K562 (cell line): ENCODE results near the gene NLRX1. TPM values are rescaled to one million over a fixed set of nuclear protein-coding genes. Genes with fewer than 3 reads are reported as not detected.

Source experiments
- ATAC-seq: fragments of 200-7000 bp; cut with Tn5 transposase; 3 replicates; pipeline ENCODE4 v1.9.1; 2020; ENCODE audit warnings: moderate library complexity
- BruUV-seq: library from RNA; stranded (reverse); fragments of 400-500 nt; replicated peaks from 2 replicates; lab custom pipeline; 2021; lab: Mats Ljungman, UMichigan
- CTCF ChIA-PET: fragments of 300-600 bp; formaldehyde crosslinking; extraction: SDS; loops from one replicate; lab custom pipeline; 2021; ENCODE audit warnings: low intra/inter-chr PET ratio; lab: Yijun Ruan, JAX
- POLR2A ChIA-PET: fragments of 300-600, 350-650 bp; sonication (Branson Sonifier 250); formaldehyde crosslinking; extraction: SDS; loops from one replicate; lab custom pipeline; 2021; ENCODE audit warnings: antibody characterized with exemption, inconsistent platforms; lab: Yijun Ruan, JAX
- DNase-seq, 4 experiments: peaks; one replicate each; pipeline versions ENCODE4 v3.0.0 to v3.0.0-alpha.2; 2011 to 2018; ENCODE audit warnings: low spot score in 3 of 4, mixed read lengths in 3 of 4; ENCODE audit errors: extremely low read depth in 1 of 4
- FAIRE-seq: peaks from 2 replicates; lab custom pipeline; 2011; peaks lifted over from hg19 to GRCh38; lab: Jason Lieb, UNC
- H2AFZ ChIP-seq: 2 replicates; pipeline ENCODE4 v1.6.0; 2011; ENCODE audit warnings: low read depth, low read length, control low read depth, inconsistent platforms
- H3K27ac ChIP-seq: fragments of 200-600 bp; 3 replicates; pipeline ENCODE4 v1.8.0; 2011; ENCODE audit warnings: low read depth, mild to moderate bottlenecking, control low read depth, inconsistent platforms, low read length, moderate library complexity, mixed read lengths; ENCODE audit errors: extremely low read depth
- H3K27me3 ChIP-seq, 2 experiments: fragments of 300-600 bp in 1 of 2; 2 replicates in 1 of 2; 3 replicates in 1 of 2; pipeline versions ENCODE4 v1.6.0 to v1.8.0; 2011; ENCODE audit warnings: inconsistent platforms in 2 of 2, low read length in 2 of 2, mild to moderate bottlenecking in 1 of 2, mixed read lengths in 1 of 2, moderate library complexity in 1 of 2; ENCODE audit not compliant: control insufficient read depth in 2 of 2, insufficient read depth in 2 of 2
- H3K36me3 ChIP-seq: fragments of 300-600 bp; 3 replicates; pipeline ENCODE4 v1.8.0; 2011; ENCODE audit warnings: mild to moderate bottlenecking, low read length, inconsistent platforms; ENCODE audit not compliant: control insufficient read depth, insufficient read depth
- H3K4me1 ChIP-seq, 2 experiments: fragments of 200-600 bp in 1 of 2; replicated peaks in 1 of 2; 2 replicates in 1 of 2; 3 replicates in 1 of 2; pipeline versions ENCODE4 v1.5.1 to v1.8.0; 2011; ENCODE audit warnings: inconsistent platforms in 2 of 2, low read length in 2 of 2, mild to moderate bottlenecking in 1 of 2, mixed read lengths in 1 of 2, moderate library complexity in 1 of 2; ENCODE audit not compliant: control insufficient read depth in 2 of 2, insufficient read depth in 2 of 2
- H3K4me2 ChIP-seq: 2 replicates; pipeline ENCODE4 v1.6.1; 2011; ENCODE audit warnings: low read length, control low read depth, inconsistent platforms, mixed read lengths; ENCODE audit not compliant: insufficient read depth
- H3K4me3 ChIP-seq: fragments of 200-600 bp; sonication (generic), shearing (Covaris generic); 2 replicates; pipeline ENCODE4 v1.5.1; 2016; ENCODE audit warnings: control low read depth, inconsistent platforms
- H3K79me2 ChIP-seq: fragments of 200-600 bp; 3 replicates; pipeline ENCODE4 v1.8.0; 2011; ENCODE audit warnings: low read length, inconsistent platforms; ENCODE audit not compliant: control insufficient read depth, insufficient read depth
- H3K9ac ChIP-seq, 2 experiments: 2 replicates each; pipeline versions ENCODE4 v1.6.0 to v1.6.1; 2011; ENCODE audit warnings: low read depth in 2 of 2, low read length in 2 of 2, control low read depth in 1 of 2, inconsistent platforms in 1 of 2, mild to moderate bottlenecking in 1 of 2, mixed read lengths in 1 of 2; ENCODE audit not compliant: insufficient read depth in 1 of 2
- H3K9me1 ChIP-seq: one replicate; pipeline ENCODE4 v1.6.0; 2011; ENCODE audit warnings: inconsistent platforms, mild to moderate bottlenecking, low read length, moderate library complexity; ENCODE audit not compliant: control insufficient read depth, insufficient read depth
- H3K9me3 ChIP-seq: replicated peaks from 2 replicates; pipeline ENCODE4 v1.5.1; 2011; ENCODE audit warnings: low read depth, low read length, inconsistent platforms; ENCODE audit not compliant: control insufficient read depth, insufficient read depth
- H4K20me1 ChIP-seq: replicated peaks from 2 replicates; pipeline ENCODE4 v1.6.1; 2011; ENCODE audit warnings: low read length, inconsistent platforms, mixed read lengths; ENCODE audit not compliant: control insufficient read depth, insufficient read depth
- MAZ ChIP-seq, 2 experiments: fragments of 450-650 bp in 1 of 2; sonication (generic) in 1 of 2; formaldehyde crosslinking; IDR thresholded peaks in 1 of 2; conservative IDR thresholded peaks in 1 of 2; 2 replicates each; pipeline versions ENCODE4 v1.4.0 to v1.5.0; 2020; ENCODE audit warnings: mild to moderate bottlenecking in 1 of 2, missing genetic modification reagents in 1 of 2
- NFXL1 ChIP-seq: fragments of 450-650 bp; formaldehyde crosslinking; IDR thresholded peaks from 2 replicates; pipeline ENCODE4 v1.4.0; 2021; ENCODE audit warnings: mild to moderate bottlenecking
- RBFOX2 ChIP-seq: fragments of 200-400 bp; formaldehyde crosslinking; IDR thresholded peaks from 2 replicates; pipeline ENCODE4 v1.6.1; 2017; ENCODE audit warnings: low read depth, mild to moderate bottlenecking, low read length, moderate library complexity
- WGBS: fragments of 100-300 bp; shearing (Covaris generic); methylation state at CpG from one replicate; pipeline ENCODE4 v1.1.6; 2016; ENCODE audit warnings: low coverage, mixed read lengths; ENCODE audit not compliant: insufficient coverage; ENCODE audit errors: missing lambda C conversion rate; 5-methylcytosine and 5-hydroxymethylcytosine counted together
- in situ Hi-C: fragments of 300-500 bp; cut with MboI; formaldehyde crosslinking; loops from 4 replicates; pipeline ENCODE4 v1.15.0; 2018; ENCODE audit warnings: inconsistent platforms, mixed read lengths
- intact Hi-C: fragments of 100-400 bp; cut with micrococcal nuclease; formaldehyde crosslinking; loops from 2 replicates; pipeline ENCODE4 v1.14.2; 2022
- polyA plus RNA-seq, 8 experiments: library from polyadenylated mRNA; depleted of rRNA in 4 of 8; stranded (reverse) in 5 of 8; unstranded in 3 of 8; fragments of >200 nt; fragmentation: Nextera tagmentation in 2 of 8; fragmentation: Illumina TruSeq in 1 of 8; extraction: Ambion mirVana in 2 of 8; extraction: Trizol in 1 of 8; gene quantifications; 2 replicates each; pipeline versions ENCODE4 v1.2.1 to v1.2.3, GENCODE V29; 2011 to 2014; ENCODE audit warnings: inconsistent platforms in 1 of 8, missing spikeins in 1 of 8
- total RNA-seq, 7 experiments: library from RNA; depleted of rRNA in 6 of 7; stranded (reverse); fragments of >200 nt in 6 of 7; fragmentation: Illumina TruSeq in 2 of 7; extraction: Trizol in 2 of 7; gene quantifications; 2 replicates each; pipeline versions ENCODE4 v1.2.1 to v1.2.3, GENCODE V29; 2011 to 2021; ENCODE audit warnings: low replicate concordance in 1 of 7
- TF ChIP-seq, protein P1 (sequence below): fragments of 200-800 bp; sonication (Bioruptor generic); IDR thresholded peaks from 2 replicates; pipeline ENCODE4 v1.6.1; 2017; ENCODE audit warnings: missing genetic modification characterization, missing compliant biosample characterization
- TF ChIP-seq, protein P2 (sequence below): sonication (generic); formaldehyde crosslinking; IDR thresholded peaks from 2 replicates; pipeline ENCODE4 v1.8.0; 2022; ENCODE audit warnings: mild to moderate bottlenecking, missing genetic modification reagents
- TF ChIP-seq, protein P3 (sequence below): IDR thresholded peaks from 2 replicates; pipeline ENCODE4 v1.6.1; 2011; ENCODE audit warnings: borderline replicate concordance, low read depth, mild to moderate bottlenecking, moderate library complexity, low read length; ENCODE audit not compliant: insufficient read depth, poor library complexity, severe bottlenecking

The NLRX1 gene
- total and polyA plus RNA-seq, 9 of the 15 experiments (the other 6 are each of a cell fraction or from before 2014, with no cell fraction given), result 0.04 to 2.3 (median 0.69) TPM

DNA sequence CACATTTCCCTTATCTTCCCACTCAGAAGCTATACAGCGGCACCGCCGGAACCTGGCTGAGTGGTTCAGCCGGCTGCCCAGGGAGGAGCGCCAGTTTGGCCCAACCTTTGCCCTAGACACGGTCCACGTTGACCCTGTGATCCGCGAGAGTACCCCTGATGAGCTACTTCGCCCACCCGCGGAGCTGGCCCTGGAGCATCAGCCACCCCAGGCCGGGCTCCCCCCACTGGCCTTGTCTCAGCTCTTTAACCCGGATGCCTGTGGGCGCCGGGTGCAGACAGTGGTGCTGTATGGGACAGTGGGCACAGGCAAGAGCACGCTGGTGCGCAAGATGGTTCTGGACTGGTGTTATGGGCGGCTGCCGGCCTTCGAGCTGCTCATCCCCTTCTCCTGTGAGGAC lies 4.9 kb downstream of the NLRX1 start:
- no peaks in the 10 kb centered on the region for H3K9me3 ChIP-seq
- no TSS peak for BruUV-seq
- TF ChIP-seq RBFOX2 (peak; percentile 22; the same call in 1 of the 2 replicates), MAZ (CRISPR knock-in tag; conservative IDR thresholded peaks at IDR 0.05 in 1 of 2, IDR thresholded peaks at IDR 0.05 in 1 of 2) (no peak), NFXL1 (CRISPR knock-in tag) (no peak)
- TF ChIP-seq, protein P1, sequence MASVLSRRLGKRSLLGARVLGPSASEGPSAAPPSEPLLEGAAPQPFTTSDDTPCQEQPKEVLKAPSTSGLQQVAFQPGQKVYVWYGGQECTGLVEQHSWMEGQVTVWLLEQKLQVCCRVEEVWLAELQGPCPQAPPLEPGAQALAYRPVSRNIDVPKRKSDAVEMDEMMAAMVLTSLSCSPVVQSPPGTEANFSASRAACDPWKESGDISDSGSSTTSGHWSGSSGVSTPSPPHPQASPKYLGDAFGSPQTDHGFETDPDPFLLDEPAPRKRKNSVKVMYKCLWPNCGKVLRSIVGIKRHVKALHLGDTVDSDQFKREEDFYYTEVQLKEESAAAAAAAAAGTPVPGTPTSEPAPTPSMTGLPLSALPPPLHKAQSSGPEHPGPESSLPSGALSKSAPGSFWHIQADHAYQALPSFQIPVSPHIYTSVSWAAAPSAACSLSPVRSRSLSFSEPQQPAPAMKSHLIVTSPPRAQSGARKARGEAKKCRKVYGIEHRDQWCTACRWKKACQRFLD, result no peak
- TF ChIP-seq, protein P2, sequence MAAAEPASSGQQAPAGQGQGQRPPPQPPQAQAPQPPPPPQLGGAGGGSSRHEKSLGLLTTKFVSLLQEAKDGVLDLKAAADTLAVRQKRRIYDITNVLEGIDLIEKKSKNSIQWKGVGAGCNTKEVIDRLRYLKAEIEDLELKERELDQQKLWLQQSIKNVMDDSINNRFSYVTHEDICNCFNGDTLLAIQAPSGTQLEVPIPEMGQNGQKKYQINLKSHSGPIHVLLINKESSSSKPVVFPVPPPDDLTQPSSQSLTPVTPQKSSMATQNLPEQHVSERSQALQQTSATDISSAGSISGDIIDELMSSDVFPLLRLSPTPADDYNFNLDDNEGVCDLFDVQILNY, result no peak
- TF ChIP-seq, protein P3, sequence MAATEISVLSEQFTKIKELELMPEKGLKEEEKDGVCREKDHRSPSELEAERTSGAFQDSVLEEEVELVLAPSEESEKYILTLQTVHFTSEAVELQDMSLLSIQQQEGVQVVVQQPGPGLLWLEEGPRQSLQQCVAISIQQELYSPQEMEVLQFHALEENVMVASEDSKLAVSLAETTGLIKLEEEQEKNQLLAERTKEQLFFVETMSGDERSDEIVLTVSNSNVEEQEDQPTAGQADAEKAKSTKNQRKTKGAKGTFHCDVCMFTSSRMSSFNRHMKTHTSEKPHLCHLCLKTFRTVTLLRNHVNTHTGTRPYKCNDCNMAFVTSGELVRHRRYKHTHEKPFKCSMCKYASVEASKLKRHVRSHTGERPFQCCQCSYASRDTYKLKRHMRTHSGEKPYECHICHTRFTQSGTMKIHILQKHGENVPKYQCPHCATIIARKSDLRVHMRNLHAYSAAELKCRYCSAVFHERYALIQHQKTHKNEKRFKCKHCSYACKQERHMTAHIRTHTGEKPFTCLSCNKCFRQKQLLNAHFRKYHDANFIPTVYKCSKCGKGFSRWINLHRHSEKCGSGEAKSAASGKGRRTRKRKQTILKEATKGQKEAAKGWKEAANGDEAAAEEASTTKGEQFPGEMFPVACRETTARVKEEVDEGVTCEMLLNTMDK, result no peak
- TF ChIP-seq, all 486 proteins: peak for 1
- FAIRE-seq (no peak), DNase-seq (no peak), ATAC-seq (no peak)
- Histone ChIP-seq H3K36me3 (no peaks in the 10 kb centered on the region), H3K27me3 (no peaks in the 10 kb centered on the region), H3K27ac (no peak overlapping the region), H3K4me1 (peaks cover 31 to 46% of the 10 kb centered on the region in 2 experiments), H3K9ac (peak overlapping the region in 1 of 2 experiments; percentile 42; a peak in 1 of 4 replicates), H3K79me2 (no peaks in the 10 kb centered on the region), H4K20me1 (no peaks in the 10 kb centered on the region), H3K9me1 (no peaks in the 10 kb centered on the region), H3K4me3 (no peak overlapping the region), H2AFZ (no peak overlapping the region), H3K4me2 (no peak overlapping the region)
- WGBS, result 70% methylated on average over 18 of the region's 21 CpGs
- intact Hi-C loops (no loop called here), in situ Hi-C loops (no loop called here)
- POLR2A ChIA-PET, result interaction anchor here (0.6 to 0.9 kb wide), 5 partner anchors 20 to 378 kb away, joined by 3 to 5 read pairs (median 4); no protein-coding TSS in a partner anchor
- CTCF ChIA-PET, result no interaction called here
